Ovary (tissue), 9 donors: ENCODE measurements around the gene CLEC2B. TPM values are rescaled to one million over a fixed set of nuclear protein-coding genes. Genes with fewer than 3 reads are reported as not detected.
"Not testable (repeated sequence)": the region's sequence is repeated elsewhere in the genome, so short reads cannot be mapped to it uniquely, and the experiment has no call there.

Experiments used
- DNase-seq, 5 donors: peaks; one replicate each; pipeline ENCODE4 v3.0.0-alpha.2; 2019 to 2020
- H3K27ac ChIP-seq, 2 donors: fragments of 200-600 bp; one replicate each; pipeline versions ENCODE4 v1.5.1 to v1.8.0; 2019 to 2022
- H3K27me3 ChIP-seq: fragments of 200-600 bp; one replicate; pipeline ENCODE4 v1.8.0; 2022
- H3K36me3 ChIP-seq: fragments of 200-600 bp; sonication (generic); one replicate; pipeline ENCODE4 v1.5.1; 2019
- H3K4me1 ChIP-seq: one replicate; pipeline ENCODE4 v1.8.1; 2013; ENCODE audit warnings: mild to moderate bottlenecking, moderate library complexity; ENCODE audit not compliant: insufficient read depth
- H3K4me3 ChIP-seq: fragments of 200-600 bp; sonication (generic); one replicate; pipeline ENCODE4 v1.5.1; 2017
- H3K9me3 ChIP-seq, 2 donors: fragments of 200-600 bp in 1 of 2; sonication (generic) in 1 of 2; one replicate each; pipeline versions ENCODE4 v1.5.1 to v1.8.1; 2013 to 2019; ENCODE audit warnings: mild to moderate bottlenecking in 1 of 2, moderate library complexity in 1 of 2
- CTCF ChIP-seq, 3 donors: fragments of 450-650 bp in 2 of 3; fragments of 200-600 bp in 1 of 3; IDR thresholded peaks; one replicate each; pipeline versions ENCODE4 v1.5.1 to v1.8.0; 2016 to 2022; ENCODE audit warnings: antibody characterized with exemption in 3 of 3, mild to moderate bottlenecking in 1 of 3
- EP300 ChIP-seq: sonication (generic); formaldehyde crosslinking; IDR thresholded peaks from one replicate; pipeline ENCODE4 v1.6.1; 2017; ENCODE audit warnings: antibody characterized with exemption
- POLR2A ChIP-seq: fragments of 450-650 bp; IDR thresholded peaks from one replicate; pipeline ENCODE4 v1.6.1; 2017; ENCODE audit warnings: antibody characterized with exemption, mild to moderate bottlenecking, moderate library complexity
- WGBS, 3 donors: extraction: QIAGEN DNeasy Blood & Tissue Kit in 1 of 3; methylation state at CpG; one replicate each; pipeline versions ENCODE4 v1.1.5 to v1.1.7; 2013 to 2017; 5-methylcytosine and 5-hydroxymethylcytosine counted together
- intact Hi-C, 4 donors: fragments of 100-400 bp; cut with DNase I; formaldehyde crosslinking; loops; one replicate each; pipeline versions ENCODE4 v1.11.0 to v1.15.1; 2022 to 2023
- polyA plus RNA-seq, 2 donors: library from polyadenylated mRNA; stranded (reverse); fragments of 200-250 nt in 1 of 2; fragments of 350-450 nt in 1 of 2; fragmentation: Illumina TruSeq in 1 of 2; extraction: RNeasy Lipid Tissue Mini Kit (QIAGEN cat#74804) in 1 of 2; gene quantifications; one replicate each; pipeline ENCODE4 v1.2.3, GENCODE V29; 2013 to 2014
- total RNA-seq, 7 donors: library from RNA; depleted of rRNA in 2 of 7; stranded (reverse); fragments of >200 nt in 2 of 7; fragmentation: NEBNext Ultra II Directional in 3 of 7; extraction: Animal tissue kit (Norgen Biotek cat#: 25700) in 3 of 7; gene quantifications; one replicate each; pipeline versions ENCODE4 v1.1.0 to v1.2.4, GENCODE V29; 2016 to 2023
- donor health status: DM: no; HTN: no; CAD: no; lungs with moderate emphysema.
- donor health status: DM: no; HTN: no; CAD: no.
- donor health status: Bipolar disorder and iron deficiency.
- donor health status: DM: yes; HTN: yes; CAD: no.
- donor health status: DM: no; HTN: no; CAD: no.
- donor health status: DM: yes; HTN: yes; CAD: no.

Gene CLEC2B
- total and polyA plus RNA-seq, 9 donors = 16.4 to 60.4 (median 27.1) TPM

DNA sequence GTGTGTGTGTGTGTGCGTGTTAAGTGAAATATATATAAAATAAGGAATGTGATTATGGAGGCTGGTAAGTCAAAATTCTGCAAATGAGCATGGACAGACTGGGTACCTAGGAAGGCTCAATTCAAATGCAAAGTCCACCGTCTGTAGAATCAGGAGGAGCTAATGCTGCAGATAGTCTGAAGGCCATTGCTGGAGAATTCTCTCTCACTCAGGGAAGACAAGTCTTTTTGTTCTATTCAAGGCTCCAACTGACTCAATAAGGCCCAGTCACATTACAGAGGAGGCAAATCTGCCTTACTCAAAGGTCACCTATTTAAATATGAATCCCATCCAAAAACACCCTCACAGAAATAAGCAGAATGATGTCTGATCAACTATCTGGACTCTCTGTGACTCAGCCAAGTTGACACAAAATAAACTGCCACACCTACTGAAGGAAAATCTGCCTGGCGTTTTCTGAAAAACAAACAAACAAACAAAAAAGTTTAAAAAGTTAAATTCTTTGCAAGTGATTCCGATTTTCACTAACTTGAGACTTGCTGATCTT, 11.5 kb upstream of the CLEC2B start:
- Histone ChIP-seq H3K9me3 (no peaks in the 10 kb centered on the region), H3K27me3 (no peaks in the 10 kb centered on the region), H3K4me1 (no peaks in the 10 kb centered on the region), H3K27ac (no peak overlapping the region), H3K36me3 (no peaks in the 10 kb centered on the region), H3K4me3 (no peak overlapping the region)
- 86 to 92% (median 89%) methylated on average over 4 of the region's 4 CpGs for WGBS, 3 donors
- no peak for TF ChIP-seq CTCF (IDR thresholded peaks at IDR 0.05)
- no peak for TF ChIP-seq EP300
- TF ChIP-seq POLR2A = no peak
- intact Hi-C loops = no loop called here
- no peak for DNase-seq

DNA sequence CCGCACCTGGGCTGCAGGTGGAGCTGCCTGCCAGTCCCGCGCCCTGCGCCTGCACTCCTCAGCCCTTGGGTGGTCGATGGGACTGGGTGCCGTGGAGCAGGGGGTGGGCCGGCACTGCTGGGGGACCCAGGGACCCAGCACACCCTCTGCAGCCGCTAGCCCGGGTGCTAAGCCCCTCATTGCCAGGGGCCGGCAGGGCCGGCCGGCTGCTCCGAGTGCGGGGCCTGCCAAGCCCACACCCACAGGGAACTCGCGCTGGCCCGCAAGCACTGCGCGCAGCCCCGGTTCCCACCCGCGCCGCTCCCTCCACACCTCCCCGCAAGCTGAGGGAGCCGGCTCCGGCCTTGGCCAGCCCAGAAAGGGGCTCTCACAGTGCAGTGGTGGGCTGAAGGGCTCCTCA, 7.0 kb upstream of the CLEC2B start:
- DNase-seq, H3K4me1 ChIP-seq, intact Hi-C loops, H3K27me3 ChIP-seq, H3K27ac ChIP-seq, H3K4me3 ChIP-seq, H3K9me3 ChIP-seq, H3K36me3 ChIP-seq: not testable (repeated sequence)
- 95 to 99% (median 98%) methylated on average over 26 of the region's 26 CpGs for WGBS, 3 donors

DNA sequence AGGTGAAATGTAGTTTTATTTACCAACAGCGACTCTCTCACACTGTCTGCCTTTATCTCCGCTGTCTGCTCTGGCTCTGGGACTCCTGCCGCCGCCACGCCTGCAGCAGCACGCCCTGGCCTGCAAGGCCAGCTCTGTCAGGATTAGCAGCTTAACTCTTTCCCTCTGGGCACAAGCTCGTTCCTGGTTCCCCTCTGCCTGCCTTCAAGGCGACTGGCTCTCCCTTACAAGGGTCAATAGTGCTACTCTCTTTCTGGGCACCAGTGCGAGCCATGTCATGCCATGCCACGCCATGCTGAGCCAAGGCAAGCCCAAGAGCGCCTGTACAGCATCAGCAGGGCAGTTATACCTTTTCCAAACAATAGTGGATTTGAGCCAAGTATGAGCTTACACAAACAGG, 3.6 kb upstream of the CLEC2B start:
- Histone ChIP-seq H3K27me3 (no peaks in the 10 kb centered on the region), H3K36me3 (no peaks in the 10 kb centered on the region), H3K4me1 (no peaks in the 10 kb centered on the region), H3K4me3 (no peak overlapping the region), H3K27ac (no peak overlapping the region), H3K9me3 (no peaks in the 10 kb centered on the region)
- DNase-seq = no peak
- no peak for TF ChIP-seq CTCF (IDR thresholded peaks at IDR 0.05)
- TF ChIP-seq EP300 = no peak
- no peak for TF ChIP-seq POLR2A
- intact Hi-C loops = no loop called here
- 80 to 92% (median 87%) methylated on average over 11 of the region's 11 CpGs for WGBS, 3 donors

DNA sequence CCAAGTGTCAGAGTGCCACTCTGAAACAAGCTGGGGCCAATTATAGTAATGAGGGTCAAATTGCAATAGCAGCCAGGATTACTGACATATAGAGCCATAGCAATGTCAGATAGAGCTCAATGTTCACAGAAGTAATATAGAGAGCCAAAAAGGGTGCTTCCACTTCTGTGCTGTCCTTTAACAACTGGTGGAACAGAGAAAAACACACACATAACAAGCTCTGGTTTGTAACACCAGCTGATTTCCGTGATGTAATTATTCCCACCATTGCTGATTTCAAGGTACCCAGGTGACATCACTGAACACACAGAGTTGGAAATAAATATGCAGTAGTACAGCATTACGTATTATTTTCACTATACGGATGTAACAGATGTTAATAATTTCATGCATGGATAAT, 3.0 kb upstream of the CLEC2B start:
- DNase-seq = no peak
- H3K4me1 ChIP-seq = no peaks in the 10 kb centered on the region
- H3K27ac ChIP-seq = peak overlapping the region in 1 of 2 donors; percentile 25
- WGBS, 3 donors = 92 to 98% (median 93%) methylated on average over 3 of the region's 3 CpGs
- H3K4me3 ChIP-seq = no peak overlapping the region
- H3K36me3 ChIP-seq = no peaks in the 10 kb centered on the region
- no peak for TF ChIP-seq EP300
- no peak for TF ChIP-seq POLR2A
- intact Hi-C loops = no loop called here
- no peaks in the 10 kb centered on the region for H3K9me3 ChIP-seq
- H3K27me3 ChIP-seq = no peaks in the 10 kb centered on the region

GRCh38 chr12:9870286-9870866, 1.2 kb upstream of the CLEC2B start:
- H3K27ac ChIP-seq = peak overlapping the region; percentile 63 to 92
- H3K4me3 ChIP-seq = peak overlapping the region; percentile 43
- no peak for TF ChIP-seq EP300
- H3K4me1 ChIP-seq = no peaks in the 10 kb centered on the region
- DNase-seq = peak in 1 of 5 donors; percentile 41
- intact Hi-C loops = no loop called here
- 35 to 40% (median 36%) methylated on average over 2 of the region's 2 CpGs for WGBS, 3 donors
- H3K27me3 ChIP-seq = no peaks in the 10 kb centered on the region
- H3K36me3 ChIP-seq = no peaks in the 10 kb centered on the region
- H3K9me3 ChIP-seq = no peaks in the 10 kb centered on the region

DNA sequence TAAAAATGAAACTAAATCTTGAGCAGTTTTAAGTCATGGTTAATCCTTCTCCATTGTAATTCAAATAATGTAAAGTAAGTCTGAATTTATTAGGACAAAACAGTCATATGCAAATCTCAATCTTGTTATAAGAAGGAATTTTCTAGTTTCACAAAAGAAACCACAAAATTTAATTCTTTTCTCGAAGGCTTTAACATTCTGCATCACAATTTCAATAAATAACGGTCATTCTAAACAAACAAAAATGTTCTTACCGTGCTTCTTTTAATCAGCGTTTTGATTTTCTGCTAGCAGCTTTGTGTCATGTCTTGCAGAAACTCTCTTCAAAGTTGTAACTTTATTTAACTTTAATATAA, 225 bp downstream of the CLEC2B start:
- Histone ChIP-seq H3K4me3 (peak overlapping the region; percentile 43), H3K27me3 (no peaks in the 10 kb centered on the region), H3K36me3 (no peaks in the 10 kb centered on the region), H3K27ac (peak overlapping the region; percentile 63 to 92), H3K9me3 (no peaks in the 10 kb centered on the region), H3K4me1 (peaks cover 2% of the 10 kb centered on the region)
- 1 to 10% (median 1%) methylated on average over 4 of the region's 4 CpGs for WGBS, 3 donors
- intact Hi-C loops = loop anchor here in 1 of 4 donors (10.0 kb wide), 1 partner anchor 496 kb away; no protein-coding TSS in a partner anchor
- no peak for TF ChIP-seq EP300
- TF ChIP-seq CTCF (IDR thresholded peaks at IDR 0.05) = no peak
- no peak for TF ChIP-seq POLR2A
- DNase-seq = no peak
